IMR-90 (cell line): ENCODE results near the gene RGSL1. TPM values are rescaled to one million over a fixed set of nuclear protein-coding genes. Genes with fewer than 3 reads are reported as not detected.

Experiments used
- ATAC-seq: fragments of 200-7000 bp; cut with Tn5 transposase; 2 replicates; pipeline ENCODE4 v1.9.1; 2020; ENCODE audit warnings: low read depth, mild to moderate bottlenecking, moderate library complexity
- BruUV-seq: library from RNA; stranded (reverse); fragments of 400-500 nt; replicated peaks from 2 replicates; lab custom pipeline; 2021; lab: Mats Ljungman, UMichigan
- CTCF ChIA-PET: fragments of 300-600 bp; formaldehyde crosslinking; extraction: SDS; loops from one replicate; lab custom pipeline; 2021; ENCODE audit warnings: antibody characterized with exemption; lab: Yijun Ruan, JAX
- POLR2A ChIA-PET: fragments of 300-600 bp; sonication (Branson Sonifier 250); formaldehyde crosslinking; loops from one replicate; lab custom pipeline; 2022; ENCODE audit warnings: antibody characterized with exemption; ENCODE audit not compliant: unreplicated experiment; lab: Charles Lee
- DNase-seq: peaks from one replicate; pipeline ENCODE4 v3.0.0; 2013
- H2AFZ ChIP-seq: replicated peaks from 2 replicates; pipeline ENCODE3; 2013; ENCODE audit warnings: low read length, mild to moderate bottlenecking; ENCODE audit not compliant: poor library complexity
- H2AK5ac ChIP-seq: 2 replicates; pipeline ENCODE4 v1.6.1; 2013; ENCODE audit warnings: low read depth, low read length, inconsistent platforms
- H2AK9ac ChIP-seq: replicated peaks from 2 replicates; pipeline ENCODE3; 2013; ENCODE audit warnings: mild to moderate bottlenecking, low read depth, low read length, moderate library complexity; ENCODE audit not compliant: poor library complexity
- H2BK120ac ChIP-seq: 2 replicates; pipeline ENCODE4 v1.6.1; 2013; ENCODE audit warnings: low read depth, low read length, inconsistent platforms
- H2BK15ac ChIP-seq: 3 replicates; pipeline ENCODE4 v1.6.1; 2013; ENCODE audit warnings: low read depth, low read length, inconsistent platforms
- H2BK20ac ChIP-seq: 2 replicates; pipeline ENCODE4 v1.6.1; 2013; ENCODE audit warnings: low read depth, mild to moderate bottlenecking, inconsistent platforms, low read length, moderate library complexity
- H2BK5ac ChIP-seq: 2 replicates; pipeline ENCODE4 v1.6.1; 2013; ENCODE audit warnings: mild to moderate bottlenecking, low read depth, low read length, inconsistent platforms; ENCODE audit not compliant: poor library complexity, severe bottlenecking
- H3K14ac ChIP-seq: replicated peaks from 2 replicates; pipeline ENCODE4 v1.6.1; 2013; ENCODE audit warnings: low read depth, low read length, inconsistent platforms
- H3K18ac ChIP-seq: 2 replicates; pipeline ENCODE4 v1.6.1; 2013; ENCODE audit warnings: low read depth, low read length, control low read depth
- H3K23ac ChIP-seq: 2 replicates; pipeline ENCODE4 v1.6.1; 2013; ENCODE audit warnings: low read depth, low read length, inconsistent platforms
- H3K27ac ChIP-seq: 2 replicates; pipeline ENCODE4 v1.5.1; 2013; ENCODE audit warnings: mild to moderate bottlenecking, control low read depth, low read length; ENCODE audit not compliant: insufficient read depth
- H3K27me3 ChIP-seq: 2 replicates; pipeline ENCODE4 v1.6.1; 2013; ENCODE audit warnings: low read length; ENCODE audit not compliant: control insufficient read depth, insufficient read depth
- H3K36me3 ChIP-seq: 2 replicates; pipeline ENCODE4 v1.6.1; 2013; ENCODE audit warnings: low read length, mixed read lengths; ENCODE audit not compliant: control insufficient read depth, insufficient read depth
- H3K4ac ChIP-seq: 2 replicates; pipeline ENCODE4 v1.6.1; 2013; ENCODE audit warnings: low read depth, low read length, inconsistent platforms
- H3K4me1 ChIP-seq: 2 replicates; pipeline ENCODE4 v1.6.1; 2013; ENCODE audit warnings: low read length, mixed read lengths; ENCODE audit not compliant: control insufficient read depth, insufficient read depth
- H3K4me2 ChIP-seq: 2 replicates; pipeline ENCODE4 v1.6.1; 2013; ENCODE audit warnings: low read depth, mild to moderate bottlenecking, control low read depth, low read length, moderate library complexity
- H3K4me3 ChIP-seq: 2 replicates; pipeline ENCODE4 v1.5.1; 2013; ENCODE audit warnings: low read depth, mild to moderate bottlenecking, control low read depth, low read length, moderate library complexity; ENCODE audit not compliant: insufficient read depth
- H3K56ac ChIP-seq: 2 replicates; pipeline ENCODE4 v1.6.1; 2013; ENCODE audit warnings: low read length, inconsistent platforms; ENCODE audit not compliant: insufficient read depth; ENCODE audit errors: extremely low read depth
- H3K79me1 ChIP-seq, 2 experiments: 2 replicates each; pipeline ENCODE4 v1.6.1; 2013; ENCODE audit warnings: low read length in 2 of 2, inconsistent platforms in 1 of 2, low read depth in 1 of 2
- H3K9ac ChIP-seq: 2 replicates; pipeline ENCODE4 v1.6.1; 2013; ENCODE audit warnings: low read depth, low read length, control low read depth
- H3K9me1 ChIP-seq: 2 replicates; pipeline ENCODE4 v1.6.1; 2013; ENCODE audit warnings: low read length, inconsistent platforms; ENCODE audit not compliant: insufficient read depth
- H3K9me3 ChIP-seq: 2 replicates; pipeline ENCODE4 v1.6.1; 2013; ENCODE audit warnings: low read length; ENCODE audit not compliant: control insufficient read depth, insufficient read depth
- H4K20me1 ChIP-seq: 2 replicates; pipeline ENCODE4 v1.6.1; 2013; ENCODE audit warnings: low read length, inconsistent platforms; ENCODE audit not compliant: insufficient read depth
- H4K5ac ChIP-seq: 2 replicates; pipeline ENCODE4 v1.6.1; 2013; ENCODE audit warnings: mild to moderate bottlenecking, low read depth, low read length, control low read depth
- H4K8ac ChIP-seq, 2 experiments: 2 replicates each; pipeline ENCODE4 v1.6.1; 2013; ENCODE audit warnings: low read depth in 2 of 2, low read length in 2 of 2, control low read depth in 1 of 2, inconsistent platforms in 1 of 2
- H4K91ac ChIP-seq: 2 replicates; pipeline ENCODE4 v1.6.1; 2013; ENCODE audit warnings: low read depth, low read length, inconsistent platforms; ENCODE audit not compliant: insufficient read depth
- BHLHE40 ChIP-seq: fragments of 150-350 bp; IDR thresholded peaks from 2 replicates; pipeline ENCODE4 v1.6.1; 2016; ENCODE audit warnings: mild to moderate bottlenecking, low read depth, low read length
- CEBPB ChIP-seq: IDR thresholded peaks from 2 replicates; pipeline ENCODE4 v1.6.1; 2012; ENCODE audit warnings: low read depth, low read length, improper control_type of control experiment
- CHD1 ChIP-seq: IDR thresholded peaks from 2 replicates; pipeline ENCODE4 v1.6.1; 2012; ENCODE audit warnings: low read depth, low read length, improper control_type of control experiment
- CTCF ChIP-seq: conservative IDR thresholded peaks from 2 replicates; pipeline ENCODE4 v1.5.1; 2012; ENCODE audit warnings: mild to moderate bottlenecking, low read depth, low read length, improper control_type of control experiment
- ELK1 ChIP-seq: fragments of 150-350 bp; IDR thresholded peaks from 2 replicates; pipeline ENCODE4 v1.6.1; 2016; ENCODE audit warnings: low read depth, mild to moderate bottlenecking, low read length, moderate library complexity, borderline replicate concordance
- FOS ChIP-seq: fragments of 150-350 bp; IDR thresholded peaks from 2 replicates; pipeline ENCODE4 v1.6.1; 2016; ENCODE audit warnings: low read depth, low read length
- MAFK ChIP-seq: IDR thresholded peaks from 2 replicates; pipeline ENCODE4 v1.6.1; 2012; ENCODE audit warnings: low read depth, low read length, improper control_type of control experiment
- MAZ ChIP-seq: IDR thresholded peaks from 2 replicates; pipeline ENCODE4 v1.6.1; 2012; ENCODE audit warnings: low read depth, mild to moderate bottlenecking, low read length, improper control_type of control experiment, moderate library complexity, borderline replicate concordance
- MXI1 ChIP-seq: IDR thresholded peaks from 2 replicates; pipeline ENCODE4 v1.6.1; 2012; ENCODE audit warnings: low read depth, mild to moderate bottlenecking, low read length, moderate library complexity, borderline replicate concordance
- NFE2L2 ChIP-seq: fragments of 150-350 bp; IDR thresholded peaks from 2 replicates; pipeline ENCODE4 v1.6.1; 2016; ENCODE audit warnings: low read depth, mild to moderate bottlenecking, low read length
- POLR2A ChIP-seq: IDR thresholded peaks from 2 replicates; pipeline ENCODE4 v1.6.1; 2012; ENCODE audit warnings: mild to moderate bottlenecking, low read depth, low read length
- RAD21 ChIP-seq: IDR thresholded peaks from 2 replicates; pipeline ENCODE4 v1.6.1; 2012; ENCODE audit warnings: low read length, improper control_type of control experiment
- RCOR1 ChIP-seq: IDR thresholded peaks from 2 replicates; pipeline ENCODE4 v1.6.1; 2012; ENCODE audit warnings: mild to moderate bottlenecking, low read length, improper control_type of control experiment; ENCODE audit not compliant: insufficient replicate concordance
- RFX5 ChIP-seq: IDR thresholded peaks from 2 replicates; pipeline ENCODE4 v1.8.0; 2012; ENCODE audit warnings: low read depth, mild to moderate bottlenecking, low read length, moderate library complexity
- SMC3 ChIP-seq: fragments of 150-350 bp; IDR thresholded peaks from 2 replicates; pipeline ENCODE4 v1.6.1; 2016; ENCODE audit warnings: low read depth, mild to moderate bottlenecking, antibody characterized with exemption, low read length, moderate library complexity
- USF2 ChIP-seq: fragments of 150-350 bp; IDR thresholded peaks from 2 replicates; pipeline ENCODE4 v1.6.1; 2017; ENCODE audit warnings: mild to moderate bottlenecking, antibody characterized with exemption, low read length, low read depth
- WGBS, 2 experiments: methylation state at CpG; one replicate each; pipeline versions ENCODE4 v1.1.5 to v1.1.7; 2013; ENCODE audit warnings: missing lambda C conversion rate in 2 of 2; ENCODE audit not compliant: insufficient read length in 1 of 2; ENCODE audit errors: extremely low coverage in 2 of 2; 5-methylcytosine and 5-hydroxymethylcytosine counted together
- dilution Hi-C: fragments of 300-500 bp; cut with HindIII; formaldehyde crosslinking; loops from one replicate; pipeline ENCODE4 v1.14.3; 2018; ENCODE audit warnings: low sequenced_read_pairs; ENCODE audit not compliant: unreplicated experiment
- in situ Hi-C: fragments of 300-500 bp; cut with MboI; formaldehyde crosslinking; loops from 3 replicates; pipeline ENCODE4 v1.14.3; 2019; ENCODE audit warnings: low sequenced_read_pairs, inconsistent platforms, mixed read lengths
- intact Hi-C: fragments of 100-400 bp; cut with micrococcal nuclease; formaldehyde crosslinking; loops from 2 replicates; pipeline ENCODE4 v1.10.0; 2022
- polyA plus RNA-seq, 3 experiments: library from polyadenylated mRNA; depleted of rRNA; stranded (reverse); fragments of >200 nt; gene quantifications; 2 replicates each; pipeline ENCODE4 v1.2.3, GENCODE V29; 2012; ENCODE audit warnings: low replicate concordance in 1 of 3
- total RNA-seq: library from RNA; depleted of rRNA; stranded (reverse); fragments of >200 nt; gene quantifications from 2 replicates; pipeline ENCODE4 v1.2.3, GENCODE V29; 2012

The RGSL1 gene
- total and polyA plus RNA-seq, 2 of the 4 experiments (the other 2 are of a cell fraction) = not detected

GRCh38 chr1:182447660-182448059 is 2.3 kb upstream of the RGSL1 start:
- no peak overlapping the region for H3K18ac ChIP-seq
- TF ChIP-seq ELK1 = no peak
- no peak for TF ChIP-seq RFX5
- TF ChIP-seq MAZ = no peak
- TF ChIP-seq SMC3 = no peak
- no peak for TF ChIP-seq FOS
- TF ChIP-seq CHD1 = no peak
- no peak for TF ChIP-seq USF2
- no peak for TF ChIP-seq POLR2A
- TF ChIP-seq NFE2L2 = no peak
- TF ChIP-seq CEBPB = no peak
- no peak for TF ChIP-seq RCOR1
- TF ChIP-seq BHLHE40 = no peak
- no peak for TF ChIP-seq RAD21
- TF ChIP-seq MAFK = no peak
- TF ChIP-seq MXI1 = no peak
- TF ChIP-seq CTCF = no peak
- H2BK15ac ChIP-seq = no peak overlapping the region
- no peak overlapping the region for H3K4me3 ChIP-seq
- no peaks in the 10 kb centered on the region for H3K9me3 ChIP-seq
- H3K4ac ChIP-seq = no peak overlapping the region
- in situ Hi-C loops (loop anchor here (10.0 kb wide), 1 partner anchor 337 kb away; the partner anchor contains the start of gene NPL), dilution Hi-C loops (no loop called here), intact Hi-C loops (loop anchor here (2.0 kb wide), 1 partner anchor 147 kb away; no protein-coding TSS in a partner anchor)
- H4K5ac ChIP-seq = no peak overlapping the region
- no peak overlapping the region for H2AK5ac ChIP-seq
- H4K20me1 ChIP-seq = no peaks in the 10 kb centered on the region
- ATAC-seq (no peak), DNase-seq (no peak)
- H3K56ac ChIP-seq = no peak overlapping the region
- H3K27ac ChIP-seq = no peak overlapping the region
- H3K36me3 ChIP-seq = no peaks in the 10 kb centered on the region
- no peak overlapping the region for H2BK120ac ChIP-seq
- no peak overlapping the region for H2AFZ ChIP-seq
- CTCF ChIA-PET = interaction anchor here (0.9 to 1.1 kb wide), 2 partner anchors 10 to 337 kb away, joined by 3 read pairs; no protein-coding TSS in a partner anchor
- POLR2A ChIA-PET = no interaction called here
- no TSS peak for BruUV-seq
- no peak overlapping the region for H3K9ac ChIP-seq
- no peak overlapping the region for H4K91ac ChIP-seq
- WGBS, 2 experiments = no CpG with 5 or more reads among the region's 1 CpG
- H3K4me2 ChIP-seq = no peak overlapping the region
- no peaks in the 10 kb centered on the region for H3K9me1 ChIP-seq
- no peaks in the 10 kb centered on the region for H3K27me3 ChIP-seq
- H4K8ac ChIP-seq = no peak overlapping the region
- no peaks in the 10 kb centered on the region for H3K79me1 ChIP-seq
- H2BK20ac ChIP-seq = no peak overlapping the region
- no peaks in the 10 kb centered on the region for H3K4me1 ChIP-seq
- no peak overlapping the region for H3K23ac ChIP-seq
- no peak overlapping the region for H2BK5ac ChIP-seq
- no peak overlapping the region for H3K14ac ChIP-seq
- no peak overlapping the region for H2AK9ac ChIP-seq
